Activated CD4-positive, alpha-beta T cell treated with anti-CD3 and anti-CD28 coated beads for 1 hour (primary cell): ENCODE data around the gene SOHLH1.

Experiments
- DNase-seq: peaks from one replicate; pipeline ENCODE4 v3.0.0-alpha.2; 2020

Gene SOHLH1, protein sequence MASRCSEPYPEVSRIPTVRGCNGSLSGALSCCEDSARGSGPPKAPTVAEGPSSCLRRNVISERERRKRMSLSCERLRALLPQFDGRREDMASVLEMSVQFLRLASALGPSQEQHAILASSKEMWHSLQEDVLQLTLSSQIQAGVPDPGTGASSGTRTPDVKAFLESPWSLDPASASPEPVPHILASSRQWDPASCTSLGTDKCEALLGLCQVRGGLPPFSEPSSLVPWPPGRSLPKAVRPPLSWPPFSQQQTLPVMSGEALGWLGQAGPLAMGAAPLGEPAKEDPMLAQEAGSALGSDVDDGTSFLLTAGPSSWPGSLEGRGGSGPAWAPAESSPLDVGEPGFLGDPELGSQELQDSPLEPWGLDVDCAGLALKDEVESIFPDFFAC

DNA sequence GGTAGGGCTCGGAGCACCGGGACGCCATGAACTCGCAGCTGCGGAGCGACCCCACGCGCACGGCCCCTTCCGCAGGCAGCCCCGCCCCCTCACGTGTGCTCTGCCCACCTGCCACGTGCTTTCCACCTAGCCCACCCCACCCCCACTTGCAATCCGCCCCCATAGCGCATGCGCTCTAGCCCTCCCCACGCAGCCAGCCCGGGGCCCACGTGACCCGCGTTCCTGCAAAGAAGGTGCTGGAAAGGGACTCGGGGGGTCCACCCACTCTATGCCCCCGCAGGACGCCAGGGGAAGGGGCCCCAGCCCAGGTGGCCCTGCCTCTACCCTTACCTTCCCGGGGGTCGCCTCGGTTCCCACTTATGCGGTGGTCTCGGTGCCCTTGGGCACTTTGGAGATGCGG, at the start of gene SOHLH1:
SOHLH1 (minus strand) TSS at position 42 of the 400 bp plus-strand sequence; CDS start at position 28, 14 bp downstream.
- DNase-seq, result no peak

DNA sequence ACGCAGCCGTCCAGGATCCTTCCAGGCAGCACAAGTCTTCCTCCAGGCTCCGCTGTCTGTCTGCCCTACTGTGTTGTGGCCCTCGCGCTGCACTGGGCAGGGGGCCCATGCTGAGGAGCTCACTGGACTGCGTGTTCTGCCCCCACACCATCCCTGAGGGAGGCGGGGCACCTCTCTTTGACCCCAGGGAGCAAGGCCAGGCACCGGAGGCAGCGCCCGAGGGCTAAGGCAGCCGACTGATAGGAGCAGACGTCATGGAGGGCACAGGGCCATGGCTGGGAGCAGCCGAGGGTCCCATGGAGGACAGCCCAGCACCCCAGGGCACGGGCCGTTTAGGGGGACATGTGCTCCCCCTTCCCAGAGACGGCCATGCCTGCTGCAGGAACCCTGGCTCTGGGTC, 49.4 kb upstream of the SOHLH1 start:
- no peak for DNase-seq

DNA sequence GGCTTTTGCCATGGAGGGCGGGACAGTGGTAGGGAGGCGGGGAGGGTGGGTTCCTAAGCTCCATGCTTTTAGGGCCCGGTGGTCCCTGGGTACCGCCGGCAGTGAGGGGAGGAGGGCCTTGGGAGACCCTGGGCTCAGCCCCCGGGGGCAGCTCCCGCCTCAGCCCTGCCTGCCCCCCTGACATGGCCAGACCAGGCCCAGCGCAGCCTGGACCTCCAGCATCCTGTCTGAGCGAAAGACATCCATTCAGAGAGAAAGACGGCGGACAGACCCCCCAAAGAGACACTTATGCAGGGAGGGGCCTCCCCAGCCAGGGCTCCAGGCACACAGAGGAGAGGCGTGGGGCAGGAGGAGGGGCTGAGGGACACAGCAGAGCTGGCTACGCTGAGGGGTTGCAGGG, 48.0 kb upstream of the SOHLH1 start:
- no peak for DNase-seq

GRCh38 chr9:135746565-135746964, 47.3 kb upstream of the SOHLH1 start:
- no peak for DNase-seq

DNA sequence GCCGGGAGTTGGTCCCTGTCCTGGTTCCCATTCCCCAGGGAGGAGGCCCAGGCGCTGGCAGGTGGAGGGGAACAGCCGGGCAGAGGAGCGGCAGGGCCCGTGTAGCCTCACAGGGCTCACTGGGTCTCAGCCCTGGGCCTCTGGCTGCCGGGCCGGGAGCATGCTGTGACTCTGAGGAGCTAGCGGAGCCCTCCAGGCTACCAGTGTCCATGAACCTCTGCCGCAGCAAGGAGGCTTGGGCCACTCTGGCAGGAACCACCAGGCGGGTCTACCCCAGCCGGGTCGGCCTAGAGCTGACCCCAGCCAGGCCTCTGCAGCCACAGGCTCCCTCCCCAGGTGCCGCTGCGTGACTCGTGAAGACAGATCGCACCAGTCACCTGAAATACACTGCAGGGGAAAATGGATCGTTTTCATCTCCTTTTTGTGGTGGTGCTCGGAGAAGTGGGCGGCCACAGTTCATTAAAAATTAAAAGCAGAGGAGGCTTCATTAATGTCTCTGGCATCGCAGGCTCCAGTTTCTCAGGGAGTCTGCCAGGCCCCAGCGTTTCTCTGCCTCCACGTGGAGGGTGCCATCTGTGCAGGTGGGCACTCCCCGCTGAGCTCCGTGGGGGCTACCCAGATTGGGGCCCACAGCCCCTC, 46.5 kb upstream of the SOHLH1 start:
- DNase-seq, result no peak

DNA sequence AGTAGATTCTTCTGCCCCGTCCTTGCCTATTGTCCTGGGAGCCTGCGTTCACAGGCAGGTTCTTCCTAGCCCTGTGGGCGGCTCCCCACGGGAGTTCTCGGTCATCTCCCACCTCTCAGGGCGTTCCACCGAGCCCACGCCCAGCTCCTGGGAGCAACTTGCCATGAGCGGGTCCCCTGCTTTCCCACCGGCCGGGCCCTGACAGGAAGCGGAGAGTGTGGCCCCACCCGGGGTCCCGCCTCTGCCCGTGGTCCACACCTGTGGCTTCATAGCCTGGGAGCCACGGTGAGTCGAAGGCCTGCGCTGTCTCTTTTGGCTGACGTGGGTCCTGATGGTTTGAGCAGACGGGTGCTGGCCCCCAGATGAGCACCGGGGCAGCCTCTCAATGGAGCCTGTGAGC, 45.9 kb upstream of the SOHLH1 start:
- DNase-seq, result no peak

DNA sequence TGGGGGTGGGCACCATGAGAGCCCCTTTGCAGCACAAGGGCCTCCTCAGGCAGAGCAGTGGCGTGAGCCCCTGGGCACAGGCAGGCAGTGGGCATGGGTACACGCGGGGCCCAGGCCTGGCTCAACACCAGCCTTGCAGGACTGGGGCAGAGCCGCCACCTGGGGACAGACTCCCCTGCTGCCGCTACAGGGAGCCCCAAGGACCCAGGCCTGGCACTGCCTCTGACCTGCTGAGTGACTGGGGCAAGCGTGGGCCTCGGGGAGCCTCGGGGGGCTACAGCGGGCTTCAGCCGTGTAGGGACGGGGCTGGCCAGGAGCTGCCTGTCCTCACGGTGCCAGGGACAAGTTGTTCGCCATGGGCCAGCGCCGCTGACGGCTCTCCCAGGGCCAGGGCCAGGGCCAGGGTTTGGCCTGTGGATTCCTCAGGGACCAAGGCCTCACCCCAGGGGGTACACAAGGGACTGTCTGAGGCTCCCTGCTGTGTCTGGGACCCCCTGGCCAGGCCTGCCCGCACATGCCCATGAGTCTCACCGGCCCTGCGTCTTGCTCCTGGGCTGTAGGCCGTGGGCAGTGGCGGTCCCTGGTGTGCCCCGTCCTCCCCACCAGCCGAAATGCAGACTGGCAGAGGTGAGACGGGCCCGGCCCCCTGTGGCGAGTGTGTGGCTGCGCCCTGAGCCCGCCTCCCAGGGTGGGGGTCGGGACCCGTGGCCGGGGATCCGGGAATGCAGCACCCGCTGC, 45.2 kb upstream of the SOHLH1 start:
- no peak for DNase-seq

DNA sequence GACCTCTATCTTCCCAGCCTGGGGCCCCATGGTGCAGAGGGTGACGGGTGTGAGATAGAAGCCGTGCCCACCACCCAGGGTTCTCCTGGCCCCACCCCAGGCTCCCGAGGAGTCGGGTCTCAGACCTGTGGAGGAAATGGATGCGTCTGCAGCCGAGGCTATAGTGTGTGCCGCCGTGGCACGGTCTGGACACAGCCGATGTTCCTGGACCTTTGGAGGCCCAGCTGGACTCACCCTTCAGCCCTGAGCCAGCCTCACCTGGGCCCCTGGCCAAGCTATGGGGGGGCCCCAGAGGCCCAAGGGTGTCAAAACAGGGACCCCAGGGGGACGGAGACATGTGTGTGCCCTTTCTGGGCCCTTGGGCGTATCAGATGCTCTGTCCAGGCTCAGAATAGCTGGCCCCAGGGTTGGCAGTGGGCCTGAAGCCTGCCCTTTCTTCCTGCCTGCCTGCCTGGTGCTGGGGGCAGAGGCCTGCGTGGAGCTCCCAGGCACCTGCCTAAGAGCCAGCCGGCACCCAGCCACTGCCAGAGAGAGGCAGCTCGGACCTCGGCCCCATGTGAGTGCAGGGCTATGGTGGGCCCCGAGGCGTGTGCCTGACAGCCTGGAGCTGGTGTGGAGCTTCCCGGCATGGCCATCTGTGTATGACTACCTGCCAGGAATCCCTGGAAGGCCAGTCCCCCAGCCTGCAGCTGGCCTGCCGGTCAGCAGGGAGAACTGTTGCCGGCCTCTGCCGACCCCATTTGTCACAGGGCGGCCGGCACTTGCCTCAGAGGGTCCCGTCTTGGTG, 44.5 kb upstream of the SOHLH1 start:
- no peak for DNase-seq

- DNase-seq, result no peak
Observed at GRCh38 chr9:135743021-135743420, 43.7 kb upstream of the SOHLH1 start.

GRCh38 chr9:135741276-135742219, 42.3 kb upstream of the SOHLH1 start:
- DNase-seq, result no peak

DNA sequence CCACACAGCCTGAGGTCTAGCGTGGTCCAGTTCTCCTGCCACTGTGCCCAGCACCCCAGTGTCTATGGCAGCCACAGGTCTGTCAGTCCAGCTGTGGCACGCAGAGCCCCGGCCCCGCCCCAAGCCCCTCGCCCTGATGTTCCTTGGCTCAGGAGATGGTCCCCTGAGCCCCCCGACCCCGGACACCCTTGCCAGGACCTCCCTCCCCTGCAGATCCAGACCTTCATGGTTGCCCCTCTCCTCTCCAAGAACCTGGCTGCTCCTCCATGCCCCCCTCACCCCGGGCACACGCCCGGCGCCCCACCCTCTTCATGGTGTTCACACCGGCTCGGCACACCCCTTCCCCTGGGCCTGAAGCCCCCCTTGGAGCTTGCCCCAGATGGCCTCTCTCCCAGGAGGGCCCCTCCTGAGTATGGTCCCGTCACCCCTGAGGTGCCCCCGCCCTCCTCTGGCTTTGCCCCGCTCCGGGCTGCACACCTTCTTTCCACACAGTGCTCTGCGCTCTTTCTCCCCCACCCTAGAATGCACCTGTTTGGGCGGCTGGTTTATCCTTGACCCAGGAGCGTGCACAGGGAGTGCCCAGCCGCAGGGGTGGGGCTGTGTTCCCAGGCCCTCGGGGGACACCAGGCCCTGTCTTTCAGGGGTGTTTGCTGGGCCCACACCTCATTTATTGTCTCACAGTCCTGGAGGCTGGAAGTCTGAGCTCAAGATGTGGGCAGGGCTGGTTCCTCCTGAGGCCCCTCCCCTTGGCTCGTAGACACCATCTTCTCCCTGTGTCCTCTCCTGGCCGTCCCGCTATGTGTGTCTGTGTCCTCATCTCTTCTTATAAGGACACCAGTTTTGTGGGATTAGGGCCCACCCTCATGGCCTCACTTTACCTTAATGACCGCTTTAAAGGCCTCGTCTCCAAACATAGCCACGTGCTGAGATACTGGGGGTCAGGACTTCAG, 40.3 kb upstream of the SOHLH1 start:
- DNase-seq, result no peak

DNA sequence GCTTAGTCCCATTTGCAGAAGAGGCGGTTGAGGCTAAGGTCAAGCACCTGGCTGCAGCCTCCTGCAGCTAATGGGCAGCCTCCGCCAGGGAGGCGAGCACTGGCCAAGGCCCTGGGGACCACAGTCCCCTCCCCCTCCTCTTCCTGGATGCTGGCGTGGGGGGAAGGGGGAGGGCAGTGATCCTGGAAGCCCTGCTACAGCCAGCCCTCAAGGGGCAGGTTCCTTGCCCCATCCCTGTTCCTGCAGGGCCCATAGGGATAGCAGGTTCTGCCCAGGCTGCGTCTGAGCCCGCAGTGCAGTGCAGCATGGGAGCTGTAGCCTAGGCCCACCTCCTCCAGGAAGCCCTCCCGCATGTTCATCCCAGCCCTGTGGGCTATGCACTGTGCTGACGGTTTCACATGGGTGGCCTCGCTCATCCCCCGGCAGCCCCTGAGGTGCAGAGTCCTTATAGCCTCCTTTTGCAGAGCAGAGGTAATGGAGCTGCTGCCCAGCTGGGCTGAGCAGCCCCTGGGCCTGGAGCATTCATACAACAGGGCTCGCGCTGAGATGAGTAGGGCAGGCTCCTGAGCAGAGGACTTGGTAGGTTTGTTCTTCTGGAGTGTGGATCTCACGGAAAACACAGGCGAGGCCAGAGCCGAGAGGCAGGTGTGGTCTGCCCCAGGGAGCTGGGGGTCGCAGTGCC, 38.7 kb upstream of the SOHLH1 start:
- no peak for DNase-seq

DNA sequence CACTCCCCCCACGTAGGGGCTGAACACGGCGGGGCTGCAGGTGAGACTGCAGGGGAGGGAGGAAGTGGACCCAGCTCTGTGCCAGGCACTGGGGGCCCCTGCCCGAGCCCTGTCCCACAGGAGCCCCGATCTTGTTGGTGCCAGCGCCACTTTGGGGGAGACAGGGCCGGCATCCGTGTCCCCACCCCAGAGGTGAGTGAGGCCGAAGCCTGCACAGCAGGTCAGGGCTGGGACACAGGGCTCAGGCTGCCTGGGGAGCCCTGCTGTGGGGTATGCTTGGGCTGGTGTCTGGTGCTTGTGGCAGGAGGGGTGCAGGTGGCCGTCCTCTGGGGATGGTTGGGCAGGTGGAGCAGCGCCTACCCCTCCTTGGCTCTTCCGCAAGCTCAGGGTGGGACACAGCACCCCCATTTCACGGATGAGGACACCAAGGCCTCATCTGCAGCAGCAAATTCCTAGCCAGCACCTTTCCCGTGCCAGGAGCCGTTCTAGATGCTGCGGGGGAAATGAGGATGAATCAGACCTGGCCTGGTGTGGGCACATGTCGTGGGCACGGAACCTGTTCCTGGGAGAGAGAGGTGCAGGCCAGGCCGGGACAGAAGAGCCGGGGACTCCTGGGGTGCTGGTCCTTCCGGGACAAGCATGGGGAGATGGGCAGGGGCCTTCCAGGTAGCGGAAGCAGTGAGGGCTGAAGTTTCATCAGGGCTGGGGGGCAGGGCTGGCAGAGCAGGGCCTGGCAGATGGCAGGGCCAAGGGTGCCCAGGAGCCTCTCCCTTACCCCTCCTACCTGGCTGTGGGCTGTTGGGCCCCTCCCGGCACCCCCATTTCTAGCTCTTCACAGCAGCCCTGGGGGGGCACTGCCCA, 37.9 kb upstream of the SOHLH1 start:
- no peak for DNase-seq

- no peak for DNase-seq
Observed at GRCh38 chr9:135736272-135736978, 37.1 kb upstream of the SOHLH1 start.

GRCh38 chr9:135734616-135735144, 35.4 kb upstream of the SOHLH1 start:
- DNase-seq, result no peak

GRCh38 chr9:135732569-135733257, 33.4 kb upstream of the SOHLH1 start:
- no peak for DNase-seq

- DNase-seq, result no peak
Observed at GRCh38 chr9:135731454-135731853, 32.2 kb upstream of the SOHLH1 start.
